HG02763 (cell line): ENCODE results near the gene CPXM2.

Source experiments
- ATAC-seq: cut with Tn5 transposase; IDR thresholded peaks from one replicate; pipeline ENCODE4 v1.9.1; 2021; ENCODE audit warnings: mild to moderate bottlenecking, moderate library complexity; ENCODE audit not compliant: unreplicated experiment

The CPXM2 gene

DNA sequence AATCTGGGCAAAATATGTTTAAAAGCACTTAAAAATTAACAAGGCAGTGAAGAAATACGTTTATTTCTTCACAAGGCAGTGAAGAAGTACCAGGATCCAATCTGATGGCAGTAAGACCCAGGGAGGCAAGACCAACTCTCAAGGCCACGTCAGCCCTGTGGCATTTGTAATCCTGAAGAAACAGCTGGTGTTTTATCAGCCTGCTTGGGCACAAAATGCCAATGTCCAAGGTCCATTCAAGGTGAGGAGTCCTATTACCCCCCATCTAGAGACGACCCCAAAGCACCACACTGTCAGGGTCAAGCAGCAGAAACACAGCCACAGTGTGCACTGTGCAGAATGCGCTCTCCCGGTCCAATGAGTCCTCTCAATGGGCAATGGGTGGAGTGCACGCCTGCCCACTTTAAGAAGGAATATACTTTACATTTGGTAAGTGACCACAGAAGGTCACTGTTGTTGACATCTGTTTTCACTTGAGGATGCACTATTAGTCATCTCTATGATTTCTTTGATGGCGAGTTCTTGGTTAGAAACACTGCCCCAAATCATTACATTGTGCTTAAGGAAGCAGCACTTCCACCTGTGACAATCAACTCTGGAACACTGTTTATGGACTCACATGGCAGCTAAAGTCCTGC is 12.8 kb downstream of the CPXM2 start:
- no peak for ATAC-seq

DNA sequence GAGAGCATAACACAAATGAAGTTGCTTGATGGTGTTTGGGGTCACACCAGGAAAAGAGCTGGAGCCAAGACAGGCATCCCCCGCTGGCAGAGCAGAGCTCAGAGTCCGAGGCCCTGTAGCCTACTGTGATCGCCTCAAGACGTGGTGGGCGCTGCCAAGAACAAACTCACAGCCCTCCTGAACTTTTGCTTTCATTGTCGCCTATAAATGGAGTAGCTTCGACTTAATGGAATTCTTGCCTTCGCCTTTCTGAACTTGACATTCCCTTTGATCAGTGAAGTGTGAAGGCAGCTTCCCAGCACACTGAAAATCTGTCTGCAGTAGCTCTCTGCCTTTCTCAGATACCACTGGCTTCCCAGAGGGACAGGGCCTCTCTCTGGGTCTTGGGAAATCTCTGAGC is 21.3 kb downstream of the CPXM2 start:
- ATAC-seq, result no peak

DNA sequence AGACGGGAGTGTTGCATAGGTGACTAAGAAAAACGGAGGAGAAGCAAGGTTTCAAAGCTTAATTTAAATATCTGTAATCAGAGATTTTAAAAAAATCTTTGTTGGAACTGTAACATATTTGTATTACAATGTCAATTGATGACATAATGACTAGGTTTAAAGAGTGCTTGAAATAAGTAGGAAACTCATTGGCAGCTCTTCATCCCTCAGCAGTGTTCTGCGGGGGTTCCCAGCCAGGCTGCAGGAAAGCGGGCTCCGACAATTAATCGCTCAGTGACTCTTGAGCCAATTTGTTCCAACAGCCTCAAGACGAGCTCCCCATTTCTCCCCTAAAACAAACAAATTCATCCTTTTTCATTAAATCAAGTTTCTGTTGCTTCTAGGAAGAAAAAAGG is 22.6 kb downstream of the CPXM2 start:
- no peak for ATAC-seq

DNA sequence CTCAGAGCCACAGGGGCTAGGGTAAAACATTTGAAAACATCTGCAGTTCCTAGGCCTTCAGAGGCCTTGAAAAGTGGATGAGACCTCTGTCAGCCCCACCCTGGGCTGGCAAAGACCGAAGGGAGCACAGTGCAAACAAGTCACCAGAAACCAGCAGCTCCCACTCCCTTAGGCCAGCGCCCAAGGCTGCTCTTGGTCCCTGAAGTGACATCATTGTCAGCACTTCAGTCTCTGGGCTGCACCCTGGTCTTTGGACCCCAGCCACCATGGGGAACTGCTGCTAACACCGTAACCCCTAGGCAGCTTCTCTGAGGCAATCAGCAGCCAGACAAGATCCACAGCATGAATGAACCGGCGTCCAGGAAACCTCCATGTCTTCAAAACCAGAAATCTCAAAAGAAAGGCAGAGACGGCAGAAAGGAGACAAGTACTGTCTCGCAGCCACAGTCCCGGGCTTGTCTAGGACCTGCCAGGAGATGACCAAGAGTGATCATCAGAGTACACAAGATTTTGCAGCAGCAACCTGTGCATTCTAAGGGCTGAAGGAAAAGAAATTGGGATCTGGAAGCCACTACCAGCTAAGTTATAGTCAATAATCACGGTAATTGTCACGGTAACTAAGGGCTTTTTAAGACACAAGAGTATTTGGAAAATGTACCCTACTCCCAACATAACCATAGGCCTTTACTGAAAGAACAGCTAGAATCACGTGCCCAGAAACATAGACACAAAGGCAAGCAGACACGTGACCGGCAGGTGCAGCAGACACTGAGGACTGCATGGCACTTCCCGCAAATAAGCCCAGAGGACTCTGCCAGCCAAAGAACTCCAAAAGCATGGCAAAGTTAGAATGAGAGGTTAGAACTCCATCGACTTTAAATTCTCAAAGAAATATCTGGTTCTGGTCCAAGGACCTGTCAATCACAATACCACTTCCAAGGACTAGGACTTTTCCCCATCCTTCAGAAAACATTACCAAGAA is 23.3 kb downstream of the CPXM2 start:
- no peak for ATAC-seq

DNA sequence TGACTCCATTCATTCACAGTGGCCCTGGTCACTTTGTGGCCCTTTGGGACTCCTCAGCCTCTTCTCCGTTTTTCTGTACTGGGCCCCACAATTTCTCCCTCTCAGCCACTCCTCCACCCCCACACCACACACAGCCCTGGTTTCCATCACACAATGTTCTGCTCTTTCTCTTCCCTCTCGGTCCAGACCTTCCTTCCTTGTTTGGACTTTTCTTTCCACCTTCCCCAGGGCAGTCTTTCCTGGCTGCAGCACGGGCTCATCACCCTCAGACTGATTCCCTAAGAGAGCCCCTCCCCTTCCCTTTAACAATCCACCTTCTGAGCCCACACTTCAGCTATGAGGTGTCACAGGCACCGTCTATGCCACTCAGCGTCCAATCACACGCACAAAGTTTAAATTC is 25.7 kb downstream of the CPXM2 start:
- no peak for ATAC-seq

DNA sequence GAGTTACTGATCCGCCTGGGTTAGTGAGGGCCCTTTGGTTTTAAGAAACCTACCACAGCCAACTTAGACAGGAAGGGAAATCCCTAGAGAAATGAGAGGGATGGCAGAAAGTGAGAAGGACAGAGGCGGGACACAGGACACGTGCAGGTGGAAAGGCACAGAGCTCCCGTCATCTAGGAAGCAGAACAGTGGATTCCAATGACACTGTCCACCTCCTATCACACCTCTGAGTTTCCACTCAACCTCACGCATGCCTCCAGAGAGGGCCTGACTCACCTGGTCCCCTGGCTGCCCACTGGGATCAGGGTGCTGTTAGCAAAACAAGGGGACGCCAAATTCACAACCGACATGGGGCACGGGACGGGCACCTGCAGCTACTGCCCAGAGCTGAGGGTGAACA is 26.3 kb downstream of the CPXM2 start:
- ATAC-seq, result no peak

DNA sequence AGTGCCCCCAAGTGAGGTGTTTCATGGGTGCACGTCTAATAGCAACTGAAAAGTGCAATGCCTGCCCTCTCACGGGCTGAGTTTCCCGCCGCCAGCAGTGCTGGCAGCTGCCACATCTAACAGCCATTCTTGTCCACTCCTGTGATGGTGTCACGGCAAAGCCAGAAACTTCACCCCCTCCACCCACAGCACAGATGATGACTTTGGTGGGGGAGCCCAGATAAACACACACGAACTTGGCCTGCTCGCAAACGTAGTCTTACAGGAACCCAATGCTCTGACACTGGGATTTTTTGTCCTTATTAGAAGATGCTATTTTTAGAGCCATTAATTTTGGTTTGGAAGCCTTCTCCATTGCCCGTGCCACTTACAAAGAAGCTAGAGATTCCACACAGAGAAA is 26.7 kb downstream of the CPXM2 start:
- no peak for ATAC-seq

DNA sequence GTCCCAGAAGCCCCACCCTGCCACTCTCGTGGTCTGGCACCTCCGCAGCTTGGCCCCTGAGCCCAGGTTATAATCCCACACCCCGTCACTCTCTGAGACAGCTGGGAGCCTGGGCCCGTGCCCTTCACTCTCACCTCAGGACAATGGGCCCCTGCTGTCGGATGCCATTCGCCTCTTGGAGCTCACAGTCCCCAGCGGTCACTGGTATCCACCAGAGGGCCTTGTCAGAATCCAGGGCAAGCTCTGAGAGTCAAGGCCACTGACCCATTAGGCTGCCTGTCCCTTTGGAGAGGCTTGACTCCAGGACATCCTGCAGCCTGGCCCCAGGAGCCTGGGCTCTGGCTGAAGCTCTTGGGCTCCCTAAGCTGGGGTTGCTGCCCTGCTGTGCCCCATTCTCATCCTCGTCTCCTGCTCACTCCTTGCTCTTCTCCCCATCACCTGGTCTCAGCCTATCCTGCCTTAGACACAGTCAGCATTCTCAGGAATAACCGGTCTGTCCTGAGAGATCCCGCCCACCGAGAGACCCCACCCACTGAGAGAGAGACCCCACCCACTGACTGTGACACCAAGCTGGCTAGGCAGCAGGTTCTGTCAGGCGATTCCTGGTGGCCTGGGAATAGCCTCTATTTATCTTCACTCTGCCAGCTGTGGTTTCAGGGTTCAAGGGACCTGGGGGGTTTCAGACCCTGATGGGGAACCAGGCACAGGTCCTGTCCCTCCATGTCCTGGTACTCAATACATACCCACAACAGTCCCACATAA is 27.7 kb downstream of the CPXM2 start:
- ATAC-seq, result no peak

DNA sequence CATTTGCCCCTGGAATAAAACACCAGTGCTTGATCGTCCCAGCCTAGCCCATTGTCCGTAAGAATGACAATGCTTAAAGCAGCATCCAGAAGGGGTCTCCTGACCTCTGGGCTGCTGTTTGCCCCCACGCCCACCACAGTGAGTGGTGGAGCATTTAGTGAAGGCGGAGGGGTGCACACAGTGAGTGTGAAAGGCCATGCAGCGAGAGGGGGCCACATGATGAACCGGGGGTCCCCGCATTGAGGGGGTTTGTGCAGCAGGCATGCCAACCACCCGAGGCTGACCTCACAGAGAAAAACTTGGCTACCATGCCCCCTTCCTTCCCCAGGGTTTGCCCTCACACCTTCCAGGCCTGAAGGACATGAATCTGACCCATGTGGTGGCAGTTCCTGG is 28.4 kb downstream of the CPXM2 start:
- no peak for ATAC-seq

DNA sequence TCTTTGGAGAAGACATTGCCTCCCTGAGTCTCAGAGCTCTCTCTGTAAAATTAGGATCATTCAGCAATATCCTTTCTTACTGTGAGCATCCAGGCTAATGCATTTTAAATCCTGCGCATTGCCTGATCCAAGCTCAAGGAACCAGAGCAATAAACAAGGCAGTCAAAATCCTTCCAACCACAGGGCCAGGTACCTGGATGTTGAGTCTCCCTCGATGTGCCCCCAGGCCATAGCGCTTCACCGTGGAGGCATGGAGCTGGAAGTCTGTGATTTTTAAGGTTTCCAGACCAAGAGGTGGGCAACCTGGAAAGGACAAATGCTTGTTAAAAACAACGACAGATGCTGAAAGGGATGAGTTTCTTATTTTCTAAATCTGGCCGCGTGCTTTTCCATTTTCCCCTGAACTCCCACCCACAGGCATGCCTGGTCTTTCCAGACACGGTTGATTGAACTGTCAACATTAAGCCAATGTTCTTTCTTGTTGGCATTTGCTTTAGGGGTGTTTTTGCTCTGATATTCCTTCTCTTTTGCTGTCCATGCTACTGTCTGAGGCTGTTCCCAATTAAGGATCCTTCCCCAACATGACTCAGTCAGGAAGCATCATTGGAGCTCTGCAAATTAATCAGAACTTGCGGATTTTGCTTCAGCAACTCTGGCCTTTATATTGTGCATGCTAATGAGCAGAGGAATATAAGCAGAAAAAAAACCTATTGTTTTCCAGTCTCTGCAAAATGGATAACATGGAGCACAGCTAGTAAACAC is 29.0 kb downstream of the CPXM2 start:
- no peak for ATAC-seq

DNA sequence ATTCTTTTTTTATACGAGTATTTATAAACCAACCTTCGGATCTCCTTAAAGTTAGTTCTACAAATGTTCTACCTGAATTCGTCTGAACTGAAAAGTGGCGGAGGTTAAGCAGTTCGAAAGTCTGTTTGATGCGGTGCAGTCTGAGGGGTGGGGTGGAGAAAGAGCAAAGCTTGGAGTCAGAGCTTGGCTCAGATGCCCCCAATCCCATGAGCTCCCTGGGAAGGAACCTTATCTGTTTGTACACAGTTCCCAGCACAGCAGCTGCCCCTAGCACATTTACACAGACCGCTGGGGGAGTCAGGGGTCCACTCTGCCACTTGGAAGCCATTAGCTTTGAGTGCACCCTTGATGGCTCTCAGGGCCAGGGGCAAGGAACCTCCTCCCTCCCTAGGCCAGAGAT is 30.8 kb downstream of the CPXM2 start:
- ATAC-seq, result no peak

DNA sequence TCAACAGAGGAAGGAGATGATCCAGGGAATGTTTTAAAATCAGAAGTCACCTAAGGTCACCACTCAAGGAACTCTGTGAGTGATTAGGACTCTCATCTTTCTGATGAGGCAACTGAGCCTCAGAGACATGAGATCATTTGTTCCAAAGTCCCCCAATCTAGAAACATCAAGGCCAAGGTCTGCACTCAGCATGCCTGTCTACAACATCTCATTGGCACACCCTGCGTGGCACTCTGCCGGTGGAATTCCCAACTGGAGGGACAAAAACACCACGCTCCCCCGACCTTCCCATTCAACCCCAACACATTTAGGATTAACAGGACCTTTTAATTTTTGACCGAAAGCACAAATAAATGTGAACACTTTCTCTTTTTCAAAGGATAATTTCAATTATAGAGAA is 31.4 kb downstream of the CPXM2 start:
- ATAC-seq, result no peak

DNA sequence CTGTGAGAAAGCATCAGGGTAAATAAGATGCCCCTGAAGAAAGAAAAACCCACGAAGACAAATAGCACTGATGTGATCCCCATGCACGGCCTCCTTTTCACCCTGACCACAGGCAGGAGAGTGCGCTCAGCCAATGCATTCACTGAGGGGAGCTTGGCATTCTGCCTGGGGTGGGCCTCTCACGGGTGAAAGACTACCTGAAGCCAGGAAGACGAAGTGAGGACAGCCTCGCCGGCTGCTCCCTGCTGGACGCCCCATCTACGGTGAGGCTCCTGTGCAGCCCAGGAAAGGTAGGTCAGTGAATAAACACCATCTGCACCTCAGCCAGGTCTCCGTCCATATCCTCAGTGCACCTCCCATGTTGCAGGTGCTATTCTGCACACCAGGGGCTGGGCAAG is 32.0 kb downstream of the CPXM2 start:
- no peak for ATAC-seq

DNA sequence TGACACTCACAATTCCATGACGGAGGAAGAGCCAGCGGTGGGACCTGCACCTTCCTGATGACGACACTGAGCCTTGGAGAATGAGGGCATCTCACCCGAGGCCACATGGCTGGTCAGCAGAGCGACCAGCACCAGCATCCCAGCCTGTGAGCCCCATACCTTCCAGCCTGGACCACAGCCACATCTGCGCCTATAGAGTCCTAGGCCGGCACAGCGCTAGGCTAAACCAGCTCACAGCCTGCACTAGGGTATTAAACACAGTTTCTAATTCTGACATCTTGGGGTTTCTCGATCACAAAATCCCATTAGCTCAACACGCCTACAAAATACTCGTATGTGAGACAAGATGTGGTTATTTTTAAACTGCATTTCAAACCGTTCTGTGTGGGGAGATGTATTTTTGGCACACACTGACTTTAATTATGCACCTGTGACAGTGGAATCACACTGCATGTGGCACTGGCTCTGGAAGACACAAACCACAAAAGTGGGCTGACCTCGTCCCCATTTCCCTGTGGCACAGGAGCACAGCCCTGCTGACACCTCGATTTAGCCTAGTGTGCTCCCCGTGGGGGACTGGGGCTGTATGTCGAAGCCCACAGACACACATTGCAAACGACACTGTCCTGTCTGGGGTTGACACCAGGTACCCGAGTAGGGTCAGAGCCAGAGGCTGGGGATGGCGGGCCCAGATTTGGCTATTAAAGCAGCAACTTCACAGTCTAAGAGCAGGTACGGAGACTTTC is 32.5 kb downstream of the CPXM2 start:
- ATAC-seq, result no peak

DNA sequence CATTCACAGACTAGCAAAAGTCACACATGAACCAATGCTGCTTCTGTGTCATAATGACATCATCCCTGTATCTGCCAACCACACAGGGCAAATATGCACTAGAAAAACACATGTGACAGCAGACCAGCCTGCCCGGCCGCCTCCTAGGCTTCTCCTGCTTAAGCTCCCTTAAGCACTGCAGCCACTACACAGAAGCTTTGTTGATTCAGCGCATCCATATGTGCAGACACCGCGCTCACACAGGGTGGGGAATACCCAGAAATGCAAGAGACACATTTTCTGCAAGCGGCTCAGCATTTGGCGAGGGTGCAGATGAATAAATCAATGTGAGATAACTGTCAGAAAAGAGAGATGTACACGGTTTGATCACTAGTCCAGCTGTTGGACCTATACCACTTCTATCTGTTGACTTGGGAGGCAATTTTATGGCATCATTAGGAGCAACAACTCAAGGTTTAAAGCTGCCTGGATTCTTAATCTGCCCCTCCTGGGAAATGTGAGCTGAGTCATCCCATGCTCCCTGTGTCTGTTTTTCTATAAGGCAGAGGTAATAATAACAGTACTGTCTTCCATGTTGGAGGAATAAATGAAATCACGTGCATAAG is 33.4 kb downstream of the CPXM2 start:
- no peak for ATAC-seq

DNA sequence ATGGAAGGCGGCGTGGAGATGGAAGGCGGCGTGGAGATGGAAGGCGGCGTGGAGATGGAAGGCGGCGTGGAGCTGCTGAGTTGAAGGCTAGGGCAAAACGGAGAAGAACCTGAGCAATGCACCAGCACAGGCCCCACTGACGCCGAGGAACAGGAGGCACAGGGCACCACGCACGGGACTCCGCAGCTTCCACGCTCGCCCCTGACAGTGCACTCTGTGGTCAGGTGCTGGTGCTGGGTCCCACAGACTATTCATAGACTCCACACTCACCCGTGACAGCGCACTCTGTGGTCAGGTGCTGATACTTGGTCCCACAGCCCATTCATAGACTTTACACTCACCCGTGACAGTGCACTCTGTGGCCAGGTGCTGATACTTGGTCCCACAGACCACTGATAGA is 34.0 kb downstream of the CPXM2 start:
- no peak for ATAC-seq

DNA sequence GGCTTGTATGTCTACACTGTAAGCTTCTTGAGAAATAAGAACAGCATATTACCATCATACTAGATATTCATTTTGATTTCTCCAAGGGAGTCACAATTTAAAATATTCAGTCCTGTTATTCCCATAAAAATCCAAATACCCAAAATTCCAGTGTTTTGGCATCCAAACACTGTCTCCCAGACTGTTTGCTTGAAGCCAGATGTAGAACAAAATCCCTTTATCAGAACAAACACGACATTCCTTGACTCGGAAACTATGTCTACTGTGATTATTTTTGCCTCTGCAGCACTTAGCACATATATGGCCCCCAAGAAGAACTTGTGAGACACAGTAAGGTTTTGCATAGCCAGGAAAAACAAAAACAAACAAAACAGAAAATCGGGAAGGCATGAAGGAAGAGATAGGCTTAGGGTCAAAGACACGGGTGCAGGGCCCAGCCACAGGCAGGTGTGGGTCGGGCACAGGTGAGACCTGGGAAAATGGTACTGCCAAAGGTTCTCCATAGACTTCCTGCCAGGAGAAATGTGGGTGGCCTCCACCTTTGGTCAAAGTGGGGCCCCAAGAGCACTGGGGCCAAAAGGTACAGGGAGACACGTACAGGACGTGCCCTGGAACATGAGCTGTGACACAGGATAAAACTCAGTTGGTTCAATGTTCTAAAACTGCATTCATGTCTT is 36.5 kb downstream of the CPXM2 start:
- ATAC-seq, result no peak

DNA sequence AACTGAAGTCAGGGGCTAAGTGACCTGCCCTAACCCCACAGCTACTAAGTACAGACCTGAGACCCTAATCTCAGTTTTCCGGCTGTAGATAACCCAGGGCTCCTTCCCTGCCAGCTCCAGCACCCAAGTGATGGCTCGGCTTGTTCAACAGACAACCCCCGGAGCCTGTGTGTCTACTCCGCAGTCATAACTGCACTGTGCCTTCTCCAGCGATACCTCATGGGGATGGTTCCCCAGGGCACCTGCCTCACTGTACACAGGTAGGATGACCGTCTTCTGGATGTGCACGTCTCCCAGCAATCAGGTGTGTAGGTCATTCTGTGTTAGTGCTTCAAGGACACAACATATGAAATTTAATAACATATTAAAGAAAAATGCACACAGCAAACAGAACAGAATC is 37.1 kb downstream of the CPXM2 start:
- ATAC-seq, result no peak

DNA sequence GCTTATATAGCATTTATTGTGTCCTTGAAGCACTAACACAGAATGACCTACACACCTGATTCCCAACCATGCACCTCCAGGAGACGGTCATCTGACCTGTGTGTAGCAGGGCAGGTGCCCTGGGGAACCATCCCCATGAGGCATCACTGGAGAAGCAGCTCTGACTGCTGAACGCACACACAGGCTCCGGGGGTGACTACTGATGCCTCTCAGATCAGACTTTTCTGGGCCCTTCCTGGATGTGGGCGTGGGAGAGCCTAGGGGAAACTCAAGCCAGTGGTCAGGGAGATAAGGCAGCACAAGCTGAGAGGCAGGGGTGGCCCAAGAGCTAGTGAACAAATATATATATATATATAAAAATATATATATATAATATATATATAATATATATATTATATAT is 37.6 kb downstream of the CPXM2 start:
- no peak for ATAC-seq
